Stimulated activated CD4-positive, alpha-beta T cell treated with anti-CD3 and anti-CD28 coated beads, Interleukin-4, amount 100 ng/mL, for 1 hour (primary cell): ENCODE results near the gene NLGN3.

Source experiments
- DNase-seq: peaks from one replicate; pipeline ENCODE4 v3.0.0-alpha.2; 2020

NLGN3 gene

DNA sequence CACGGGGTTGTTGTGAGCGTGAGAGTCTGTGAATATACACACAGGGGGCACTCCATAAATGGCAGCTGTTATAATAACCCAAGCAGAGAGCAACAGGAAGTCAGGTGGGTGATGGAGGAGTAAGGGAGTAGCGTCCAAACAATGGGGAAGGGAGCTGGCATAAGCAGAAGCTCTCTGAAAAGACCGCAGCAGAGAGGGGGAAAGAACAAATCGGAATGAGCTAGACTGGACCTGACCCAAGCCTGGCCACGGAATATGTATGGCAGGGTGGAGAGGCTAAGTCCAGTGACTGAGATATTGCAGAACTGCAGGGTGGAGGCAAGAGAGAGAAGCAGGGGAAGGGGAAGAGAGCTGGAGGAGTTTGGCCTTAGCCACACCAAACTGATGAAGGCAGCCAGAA, 71.8 kb downstream of the NLGN3 start:
- no peak for DNase-seq

DNA sequence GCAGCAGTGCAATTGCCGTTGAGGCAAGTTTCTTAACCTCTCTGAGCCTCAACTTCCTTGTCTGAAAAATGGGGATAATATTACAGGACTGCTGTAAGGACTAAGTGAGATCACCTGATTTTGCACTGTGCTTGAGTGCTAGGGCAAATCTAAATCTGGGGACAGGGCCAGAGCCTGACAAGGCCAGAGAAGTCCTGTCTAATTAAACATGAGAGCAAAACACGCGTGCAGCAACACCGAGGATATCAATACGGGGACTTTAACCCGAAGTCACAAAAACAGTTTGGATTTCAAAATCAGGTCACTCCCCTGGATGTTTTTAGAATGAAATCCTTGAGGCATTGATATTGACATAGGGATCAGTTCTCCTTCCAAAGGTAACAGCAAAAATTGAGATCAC, 72.7 kb downstream of the NLGN3 start:
- no peak for DNase-seq
